ENCODE measurements around the gene MEGF8. TPM values are rescaled to one million over a fixed set of nuclear protein-coding genes. Genes with fewer than 3 reads are reported as not detected.

Gene MEGF8
- total and polyA plus RNA-seq, 2 of the 13 experiments (the other 11 are each of a cell fraction or from before 2014, with no cell fraction given): 4.0 to 8.8 TPM

DNA sequence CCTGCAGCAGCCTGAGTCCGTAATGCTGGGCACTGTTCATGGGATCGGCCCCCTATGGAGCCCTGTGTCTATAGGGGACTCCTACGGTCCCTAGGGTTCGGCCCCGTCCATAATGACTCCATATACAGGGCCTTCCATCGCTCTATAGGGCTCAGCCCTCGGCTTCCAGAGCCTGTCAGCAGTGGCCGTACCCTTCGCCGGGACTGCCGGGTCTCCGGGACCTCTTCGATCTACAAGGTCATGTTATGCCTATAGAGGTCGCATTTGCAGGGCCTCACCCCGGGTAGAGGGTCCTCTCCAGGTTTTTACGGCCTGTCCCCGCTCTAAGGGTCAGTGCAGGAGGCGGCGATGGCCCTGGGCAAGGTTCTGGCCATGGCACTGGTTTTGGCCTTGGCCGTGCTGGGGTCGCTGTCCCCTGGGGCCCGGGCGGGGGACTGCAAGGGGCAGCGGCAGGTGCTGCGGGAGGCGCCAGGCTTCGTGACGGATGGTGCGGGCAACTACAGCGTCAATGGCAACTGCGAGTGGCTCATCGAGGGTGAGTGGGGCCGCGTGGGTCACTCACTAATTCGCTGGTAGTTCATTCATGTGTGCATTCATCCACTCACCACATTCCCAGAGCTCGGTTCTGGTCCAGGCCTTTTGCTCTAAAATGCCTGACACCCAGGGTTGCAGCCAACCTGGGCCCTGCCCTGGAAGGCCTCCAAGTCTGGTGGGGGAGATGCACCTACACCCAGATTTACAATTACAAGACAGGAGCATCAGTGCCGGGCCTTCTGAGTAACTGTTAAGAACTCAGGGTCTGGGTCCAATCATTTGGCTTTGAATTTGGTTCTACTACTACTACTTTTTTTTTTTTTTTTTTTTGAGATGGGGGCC is 699 bp downstream of the MEGF8 start:
- ChIA-PET CTCF (ENCODE audit: low intra/inter-chr PET ratio, low total read pairs) (interaction anchor here (1.4 to 1.5 kb wide), 2 partner anchors 36 to 193 kb away, joined by 4 to 7 read pairs; no protein-coding TSS in a partner anchor), POLR2A (no interaction called here)
- in situ Hi-C loops (cut with HindIII; ENCODE audit: extremely low pct_ligation_motif_present, low pct_unique_long_range_greater_than_20kb) (no loop called here), intact Hi-C loops (cut with micrococcal nuclease; ENCODE audit: unreplicated experiment) (loop anchor here (1.0 to 2.0 kb wide), 2 partner anchors 9 to 23 kb away; partner anchors contain the start of genes PAFAH1B3 and PRR19)
- Histone ChIP-seq H3K27ac (ENCODE audit: extremely low read length, insufficient read depth, low read length) (peak overlapping the region; percentile 63), H3K27me3 (ENCODE audit: control insufficient read depth in 1 of 2, insufficient read depth in 2 of 2, low read length in 2 of 2) (peaks cover 0 to 5% of the 10 kb centered on the region in 2 experiments; a peak in 1 of 5 replicates), H3K4me2 (ENCODE audit: low read depth, low read length) (peak overlapping the region; percentile 98), H3K4me3 (replicated peaks in 1 of 3; ENCODE audit: insufficient read depth in 1 of 3, low read depth in 2 of 3, low read length in 3 of 3) (peak overlapping the region; percentile 89 to 92 (median 92)), H3K79me2 (ENCODE audit: insufficient read depth, low read length) (peaks cover 21% of the 10 kb centered on the region), H4K20me1 (ENCODE audit: insufficient read depth, low read length) (no peaks in the 10 kb centered on the region), H3K4me1 (ENCODE audit: insufficient read depth, low read length) (peaks cover 24% of the 10 kb centered on the region), H3K9ac (ENCODE audit: insufficient read depth, low read depth, low read length) (peak overlapping the region; percentile 81), H3K9me3 (ENCODE audit: low read length) (no peaks in the 10 kb centered on the region), H2AFZ (ENCODE audit: low read length) (no peak overlapping the region), H3K36me3 (replicated peaks in 1 of 2; ENCODE audit: control insufficient read depth in 1 of 2, insufficient read depth in 2 of 2, low read length in 2 of 2) (no peaks in the 10 kb centered on the region)
- ATAC-seq (peak; percentile 66), FAIRE-seq (no peak), DNase-seq (ENCODE audit: low spot score) (no peak)
- TSS peak; percentile 84 for BruUV-seq (replicated peaks)
- WGBS (ENCODE audit: low lambda C conversion rate): 4% methylated on average over 14 of the region's 37 CpGs
- no peak for TF ChIP-seq ZNF530 (CRISPR knock-in tag; IDR thresholded peaks at IDR 0.05; ENCODE audit: low read depth)
- no peak for TF ChIP-seq ZNF121 (CRISPR knock-in tag; IDR thresholded peaks at IDR 0.05)
- TF ChIP-seq ZNF274 (CRISPR knock-in tag; IDR thresholded peaks at IDR 0.05): peak; percentile 23; the same call in 1 of the 2 replicates
- TF ChIP-seq ISX (CRISPR knock-in tag; conservative IDR thresholded peaks at IDR 0.05): no peak
- TF ChIP-seq, protein P1, sequence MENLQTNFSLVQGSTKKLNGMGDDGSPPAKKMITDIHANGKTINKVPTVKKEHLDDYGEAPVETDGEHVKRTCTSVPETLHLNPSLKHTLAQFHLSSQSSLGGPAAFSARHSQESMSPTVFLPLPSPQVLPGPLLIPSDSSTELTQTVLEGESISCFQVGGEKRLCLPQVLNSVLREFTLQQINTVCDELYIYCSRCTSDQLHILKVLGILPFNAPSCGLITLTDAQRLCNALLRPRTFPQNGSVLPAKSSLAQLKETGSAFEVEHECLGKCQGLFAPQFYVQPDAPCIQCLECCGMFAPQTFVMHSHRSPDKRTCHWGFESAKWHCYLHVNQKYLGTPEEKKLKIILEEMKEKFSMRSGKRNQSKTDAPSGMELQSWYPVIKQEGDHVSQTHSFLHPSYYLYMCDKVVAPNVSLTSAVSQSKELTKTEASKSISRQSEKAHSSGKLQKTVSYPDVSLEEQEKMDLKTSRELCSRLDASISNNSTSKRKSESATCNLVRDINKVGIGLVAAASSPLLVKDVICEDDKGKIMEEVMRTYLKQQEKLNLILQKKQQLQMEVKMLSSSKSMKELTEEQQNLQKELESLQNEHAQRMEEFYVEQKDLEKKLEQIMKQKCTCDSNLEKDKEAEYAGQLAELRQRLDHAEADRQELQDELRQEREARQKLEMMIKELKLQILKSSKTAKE (CRISPR knock-in tag; IDR thresholded peaks at IDR 0.05; ENCODE audit: borderline replicate concordance): 0 out of 2 replicates have a peak, but pooled peaks have one; percentile 13
- TF ChIP-seq PHB2 (IDR thresholded peaks at IDR 0.05; ENCODE audit: partially characterized antibody): no peak
- no peak for TF ChIP-seq KLF16 (CRISPR knock-in tag; IDR thresholded peaks at IDR 0.05)
- 0 out of 2 replicates have a peak, but pooled peaks have one; percentile 6 for TF ChIP-seq ZNF746 (CRISPR knock-in tag; IDR thresholded peaks at IDR 0.05)
- TF ChIP-seq KDM5B (CRISPR knock-in tag; IDR thresholded peaks at IDR 0.05; ENCODE audit: borderline replicate concordance): peak; percentile 53; the same call in 1 of the 2 replicates
- no peak for TF ChIP-seq TBX3 (IDR thresholded peaks at IDR 0.05; ENCODE audit: borderline replicate concordance)
- TF ChIP-seq, protein P2, sequence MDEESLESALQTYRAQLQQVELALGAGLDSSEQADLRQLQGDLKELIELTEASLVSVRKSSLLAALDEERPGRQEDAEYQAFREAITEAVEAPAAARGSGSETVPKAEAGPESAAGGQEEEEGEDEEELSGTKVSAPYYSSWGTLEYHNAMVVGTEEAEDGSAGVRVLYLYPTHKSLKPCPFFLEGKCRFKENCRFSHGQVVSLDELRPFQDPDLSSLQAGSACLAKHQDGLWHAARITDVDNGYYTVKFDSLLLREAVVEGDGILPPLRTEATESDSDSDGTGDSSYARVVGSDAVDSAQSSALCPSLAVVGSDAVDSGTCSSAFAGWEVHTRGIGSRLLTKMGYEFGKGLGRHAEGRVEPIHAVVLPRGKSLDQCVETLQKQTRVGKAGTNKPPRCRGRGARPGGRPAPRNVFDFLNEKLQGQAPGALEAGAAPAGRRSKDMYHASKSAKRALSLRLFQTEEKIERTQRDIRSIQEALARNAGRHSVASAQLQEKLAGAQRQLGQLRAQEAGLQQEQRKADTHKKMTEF (CRISPR knock-in tag; IDR thresholded peaks at IDR 0.05): no peak
- 0 out of 2 replicates have a peak, but pooled peaks have one; percentile 4 for TF ChIP-seq HES4 (CRISPR knock-in tag; IDR thresholded peaks at IDR 0.05; ENCODE audit: borderline replicate concordance)
- no peak for TF ChIP-seq ERF (CRISPR knock-in tag; IDR thresholded peaks at IDR 0.05)
- no peak for TF ChIP-seq TEAD3 (CRISPR knock-in tag; optimal IDR thresholded peaks at IDR 0.05; ENCODE audit: borderline replicate concordance)
- TF ChIP-seq, protein P3, sequence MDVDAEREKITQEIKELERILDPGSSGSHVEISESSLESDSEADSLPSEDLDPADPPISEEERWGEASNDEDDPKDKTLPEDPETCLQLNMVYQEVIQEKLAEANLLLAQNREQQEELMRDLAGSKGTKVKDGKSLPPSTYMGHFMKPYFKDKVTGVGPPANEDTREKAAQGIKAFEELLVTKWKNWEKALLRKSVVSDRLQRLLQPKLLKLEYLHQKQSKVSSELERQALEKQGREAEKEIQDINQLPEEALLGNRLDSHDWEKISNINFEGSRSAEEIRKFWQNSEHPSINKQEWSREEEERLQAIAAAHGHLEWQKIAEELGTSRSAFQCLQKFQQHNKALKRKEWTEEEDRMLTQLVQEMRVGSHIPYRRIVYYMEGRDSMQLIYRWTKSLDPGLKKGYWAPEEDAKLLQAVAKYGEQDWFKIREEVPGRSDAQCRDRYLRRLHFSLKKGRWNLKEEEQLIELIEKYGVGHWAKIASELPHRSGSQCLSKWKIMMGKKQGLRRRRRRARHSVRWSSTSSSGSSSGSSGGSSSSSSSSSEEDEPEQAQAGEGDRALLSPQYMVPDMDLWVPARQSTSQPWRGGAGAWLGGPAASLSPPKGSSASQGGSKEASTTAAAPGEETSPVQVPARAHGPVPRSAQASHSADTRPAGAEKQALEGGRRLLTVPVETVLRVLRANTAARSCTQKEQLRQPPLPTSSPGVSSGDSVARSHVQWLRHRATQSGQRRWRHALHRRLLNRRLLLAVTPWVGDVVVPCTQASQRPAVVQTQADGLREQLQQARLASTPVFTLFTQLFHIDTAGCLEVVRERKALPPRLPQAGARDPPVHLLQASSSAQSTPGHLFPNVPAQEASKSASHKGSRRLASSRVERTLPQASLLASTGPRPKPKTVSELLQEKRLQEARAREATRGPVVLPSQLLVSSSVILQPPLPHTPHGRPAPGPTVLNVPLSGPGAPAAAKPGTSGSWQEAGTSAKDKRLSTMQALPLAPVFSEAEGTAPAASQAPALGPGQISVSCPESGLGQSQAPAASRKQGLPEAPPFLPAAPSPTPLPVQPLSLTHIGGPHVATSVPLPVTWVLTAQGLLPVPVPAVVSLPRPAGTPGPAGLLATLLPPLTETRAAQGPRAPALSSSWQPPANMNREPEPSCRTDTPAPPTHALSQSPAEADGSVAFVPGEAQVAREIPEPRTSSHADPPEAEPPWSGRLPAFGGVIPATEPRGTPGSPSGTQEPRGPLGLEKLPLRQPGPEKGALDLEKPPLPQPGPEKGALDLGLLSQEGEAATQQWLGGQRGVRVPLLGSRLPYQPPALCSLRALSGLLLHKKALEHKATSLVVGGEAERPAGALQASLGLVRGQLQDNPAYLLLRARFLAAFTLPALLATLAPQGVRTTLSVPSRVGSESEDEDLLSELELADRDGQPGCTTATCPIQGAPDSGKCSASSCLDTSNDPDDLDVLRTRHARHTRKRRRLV (CRISPR knock-in tag; IDR thresholded peaks at IDR 0.05): peak; percentile 55; the same call in 1 of the 2 replicates
